A549 (cell line): ENCODE measurements around the gene SCUBE1.

ENCODE experiments used
- CEBPB ChIP-seq, 2 experiments: fragments of >200 bp in 1 of 2; sonication (Bioruptor Twin) in 1 of 2; formaldehyde crosslinking in 1 of 2; IDR thresholded peaks; 2 replicates each; pipeline ENCODE4 v1.6.1; 2012 to 2016
- CHD4 ChIP-seq: fragments of 200-600 bp; sonication (generic); IDR thresholded peaks from 2 replicates; pipeline ENCODE4 v1.6.1; 2016; ENCODE audit warnings: antibody characterized with exemption, mild to moderate bottlenecking, borderline replicate concordance
- CTCF ChIP-seq: fragments of >200 bp; sonication (Bioruptor Twin); formaldehyde crosslinking; IDR thresholded peaks from 3 replicates; pipeline ENCODE4 v1.5.1; 2016
- EP300 ChIP-seq, 2 experiments: fragments of >200 bp; sonication (Bioruptor Twin); formaldehyde crosslinking; IDR thresholded peaks; 2 replicates in 1 of 2; 3 replicates in 1 of 2; pipeline ENCODE4 v1.6.1; 2016 to 2017
- ESRRA ChIP-seq: fragments of 150-350 bp; IDR thresholded peaks from 2 replicates; pipeline ENCODE4 v1.6.1; 2014; ENCODE audit warnings: mild to moderate bottlenecking, low read length, borderline replicate concordance
- HOXA7 ChIP-seq: fragments of 250-450 bp; sonication (Bioruptor Pico); IDR thresholded peaks from 2 replicates; pipeline ENCODE4 v1.5.0; 2020; ENCODE audit warnings: mild to moderate bottlenecking, moderate library complexity
- MAFK ChIP-seq: fragments of 450-650 bp; IDR thresholded peaks from 2 replicates; pipeline ENCODE4 v1.6.1; 2014; ENCODE audit not compliant: partially characterized antibody
- NFE2L2 ChIP-seq: fragments of 150-350 bp; conservative IDR thresholded peaks from 2 replicates; pipeline ENCODE4 v1.6.1; 2014; ENCODE audit warnings: low read length
- PBX3 ChIP-seq: IDR thresholded peaks from 2 replicates; pipeline ENCODE4 v1.6.1; 2012
- RAD21 ChIP-seq, 2 experiments: fragments of >200 bp in 1 of 2; sonication (Bioruptor Twin) in 1 of 2; formaldehyde crosslinking in 1 of 2; IDR thresholded peaks in 1 of 2; conservative IDR thresholded peaks in 1 of 2; 2 replicates in 1 of 2; 3 replicates in 1 of 2; pipeline ENCODE4 v1.6.1; 2012 to 2018; ENCODE audit warnings: inconsistent platforms in 1 of 2
- RFX5 ChIP-seq: fragments of 450-650 bp; IDR thresholded peaks from 2 replicates; pipeline ENCODE4 v1.7.1; 2014; ENCODE audit warnings: antibody characterized with exemption, mild to moderate bottlenecking, moderate library complexity
- SMC3 ChIP-seq: fragments of >200 bp; sonication (Bioruptor Twin); formaldehyde crosslinking; IDR thresholded peaks from 3 replicates; pipeline ENCODE4 v1.6.1; 2018; ENCODE audit warnings: inconsistent platforms
- ZSCAN20 ChIP-seq: fragments of 250-450 bp; sonication (Bioruptor Pico); IDR thresholded peaks from 2 replicates; pipeline ENCODE4 v1.8.0; 2022; ENCODE audit warnings: mild to moderate bottlenecking, moderate library complexity

GRCh38 chr22:43205261-43205691 lies 137.9 kb downstream of the SCUBE1 start:
- TF ChIP-seq ESRRA, result no peak
- no peak for TF ChIP-seq ZSCAN20 (CRISPR knock-in tag)
- TF ChIP-seq SMC3, result no peak
- no peak for TF ChIP-seq CEBPB (IDR thresholded peaks at IDR 0.05)
- no peak for TF ChIP-seq CTCF
- TF ChIP-seq RAD21 (conservative IDR thresholded peaks at IDR 0.05 in 1 of 2, IDR thresholded peaks at IDR 0.05 in 1 of 2), result no peak
- TF ChIP-seq CHD4, result no peak
- no peak for TF ChIP-seq PBX3
- no peak for TF ChIP-seq RFX5
- TF ChIP-seq EP300 (IDR thresholded peaks at IDR 0.05), result no peak
- no peak for TF ChIP-seq NFE2L2
- TF ChIP-seq HOXA7 (CRISPR knock-in tag), result no peak
- no peak for TF ChIP-seq MAFK
